GM13976 (cell line): ENCODE data around the gene TLE1.

ENCODE experiments used
- DNase-seq: peaks from one replicate; pipeline ENCODE4 v3.0.0; 2012; ENCODE audit warnings: low spot score
- CTCF ChIP-seq: IDR thresholded peaks from 2 replicates; pipeline ENCODE4 v1.5.1; 2012; ENCODE audit warnings: borderline replicate concordance, mild to moderate bottlenecking; ENCODE audit not compliant: insufficient read depth; ENCODE audit errors: extremely low read depth, missing control alignments, control extremely low read depth
- in situ Hi-C: fragments of 300-500 bp; cut with MboI; formaldehyde crosslinking; loops from one replicate; pipeline ENCODE4 v1.12.0; 2022; ENCODE audit warnings: low sequenced_read_pairs, mixed read lengths, inconsistent platforms; ENCODE audit not compliant: unreplicated experiment

Gene TLE1

GRCh38 chr9:81549500-81550206, 139.7 kb downstream of the TLE1 start:
- in situ Hi-C loops: no loop called here
- DNase-seq: no peak
- no peak for TF ChIP-seq CTCF

- in situ Hi-C loops: no loop called here
- no peak for DNase-seq
- TF ChIP-seq CTCF: no peak
Measured at GRCh38 chr9:81548911-81549310, 140.4 kb downstream of the TLE1 start.

GRCh38 chr9:81546489-81546888, 142.9 kb downstream of the TLE1 start:
- DNase-seq: no peak
- TF ChIP-seq CTCF: no peak
- in situ Hi-C loops: no loop called here

- no peak for TF ChIP-seq CTCF
- no peak for DNase-seq
- in situ Hi-C loops: no loop called here
Measured at GRCh38 chr9:81543695-81544094, 145.7 kb downstream of the TLE1 start.

GRCh38 chr9:81542118-81542889, 147.0 kb downstream of the TLE1 start:
- no peak for DNase-seq
- no peak for TF ChIP-seq CTCF
- in situ Hi-C loops: no loop called here

- no peak for TF ChIP-seq CTCF
- DNase-seq: no peak
- in situ Hi-C loops: no loop called here
Measured at GRCh38 chr9:81540142-81540710, 149.1 kb downstream of the TLE1 start.
